Tibial nerve (tissue), 4 donors: ENCODE results near the gene ZRANB2.

Experiments used
- EP300 ChIP-seq, 2 donors: sonication (generic); formaldehyde crosslinking; IDR thresholded peaks; one replicate each; pipeline ENCODE4 v1.6.1; 2017; ENCODE audit warnings: antibody characterized with exemption in 2 of 2, mild to moderate bottlenecking in 1 of 2
- TF ChIP-seq, protein P1 (sequence below), 5 experiments: fragments of 200-600 bp in 3 of 5; fragments of 450-650 bp in 2 of 5; sonication (generic) in 3 of 5; IDR thresholded peaks; one replicate each; pipeline ENCODE4 v1.5.1; 2016 to 2019; ENCODE audit warnings: antibody characterized with exemption in 5 of 5, mild to moderate bottlenecking in 3 of 5, moderate library complexity in 2 of 5

DNA sequence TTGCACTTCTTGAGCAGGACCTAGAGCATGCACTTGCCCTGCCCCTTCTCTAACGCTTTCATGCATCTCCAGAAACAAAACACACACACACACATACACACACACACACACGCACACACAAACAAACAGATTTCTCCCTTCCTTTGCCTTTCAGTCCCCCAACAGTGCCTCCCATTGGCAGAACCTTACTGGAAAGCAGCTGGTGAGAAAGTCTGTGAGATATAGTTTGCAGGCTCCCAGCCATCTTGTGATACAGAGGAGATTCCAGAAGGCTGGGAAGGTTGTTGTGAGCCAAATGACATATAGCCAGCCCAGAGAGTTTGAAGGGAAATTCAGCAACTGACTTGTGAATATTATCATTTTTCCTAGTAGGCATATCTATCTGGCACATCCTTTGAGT lies 35.9 kb upstream of the ZRANB2 start:
- TF ChIP-seq, protein P1, sequence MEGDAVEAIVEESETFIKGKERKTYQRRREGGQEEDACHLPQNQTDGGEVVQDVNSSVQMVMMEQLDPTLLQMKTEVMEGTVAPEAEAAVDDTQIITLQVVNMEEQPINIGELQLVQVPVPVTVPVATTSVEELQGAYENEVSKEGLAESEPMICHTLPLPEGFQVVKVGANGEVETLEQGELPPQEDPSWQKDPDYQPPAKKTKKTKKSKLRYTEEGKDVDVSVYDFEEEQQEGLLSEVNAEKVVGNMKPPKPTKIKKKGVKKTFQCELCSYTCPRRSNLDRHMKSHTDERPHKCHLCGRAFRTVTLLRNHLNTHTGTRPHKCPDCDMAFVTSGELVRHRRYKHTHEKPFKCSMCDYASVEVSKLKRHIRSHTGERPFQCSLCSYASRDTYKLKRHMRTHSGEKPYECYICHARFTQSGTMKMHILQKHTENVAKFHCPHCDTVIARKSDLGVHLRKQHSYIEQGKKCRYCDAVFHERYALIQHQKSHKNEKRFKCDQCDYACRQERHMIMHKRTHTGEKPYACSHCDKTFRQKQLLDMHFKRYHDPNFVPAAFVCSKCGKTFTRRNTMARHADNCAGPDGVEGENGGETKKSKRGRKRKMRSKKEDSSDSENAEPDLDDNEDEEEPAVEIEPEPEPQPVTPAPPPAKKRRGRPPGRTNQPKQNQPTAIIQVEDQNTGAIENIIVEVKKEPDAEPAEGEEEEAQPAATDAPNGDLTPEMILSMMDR (IDR thresholded peaks at IDR 0.05): no peak
- no peak for TF ChIP-seq EP300 (IDR thresholded peaks at IDR 0.05)
